ENCODE measurements around the gene PNLDC1.
"Not testable (repeated sequence)": the region's sequence is repeated elsewhere in the genome, so short reads cannot be mapped to it uniquely, and the experiment has no call there.

Gene PNLDC1

DNA sequence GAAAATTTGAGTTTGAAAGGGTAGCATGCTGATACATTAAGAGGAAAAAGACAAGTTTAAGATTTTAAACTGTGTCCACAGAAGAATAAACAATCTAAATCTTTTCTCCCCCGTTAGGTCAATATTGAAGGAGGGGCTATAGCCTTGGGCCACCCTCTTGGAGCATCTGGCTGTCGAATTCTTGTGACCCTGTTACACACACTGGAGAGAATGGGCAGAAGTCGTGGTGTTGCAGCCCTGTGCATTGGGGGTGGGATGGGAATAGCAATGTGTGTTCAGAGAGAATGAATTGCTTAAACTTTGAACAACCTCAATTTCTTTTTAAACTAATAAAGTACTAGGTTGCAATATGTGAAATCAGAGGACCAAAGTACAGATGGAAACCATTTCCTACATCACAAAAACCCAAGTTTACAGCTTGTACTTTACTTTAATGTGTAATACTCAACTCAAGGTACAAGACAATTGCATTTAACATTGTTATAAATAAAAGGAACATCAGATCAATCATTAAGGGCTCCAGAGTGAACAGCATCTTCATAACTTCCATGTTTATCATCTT lies 21.5 kb upstream of the PNLDC1 start:
- DNase-seq (ENCODE audit: low read depth), result no peak

GRCh38 chr6:159788276-159788675 lies 11.8 kb upstream of the PNLDC1 start:
- no peak for DNase-seq (ENCODE audit: low read depth)

- peak; percentile 20 for DNase-seq (ENCODE audit: low read depth)
These were observed 11.2 kb upstream of the PNLDC1 start for GRCh38 chr6:159788753-159789376.

DNA sequence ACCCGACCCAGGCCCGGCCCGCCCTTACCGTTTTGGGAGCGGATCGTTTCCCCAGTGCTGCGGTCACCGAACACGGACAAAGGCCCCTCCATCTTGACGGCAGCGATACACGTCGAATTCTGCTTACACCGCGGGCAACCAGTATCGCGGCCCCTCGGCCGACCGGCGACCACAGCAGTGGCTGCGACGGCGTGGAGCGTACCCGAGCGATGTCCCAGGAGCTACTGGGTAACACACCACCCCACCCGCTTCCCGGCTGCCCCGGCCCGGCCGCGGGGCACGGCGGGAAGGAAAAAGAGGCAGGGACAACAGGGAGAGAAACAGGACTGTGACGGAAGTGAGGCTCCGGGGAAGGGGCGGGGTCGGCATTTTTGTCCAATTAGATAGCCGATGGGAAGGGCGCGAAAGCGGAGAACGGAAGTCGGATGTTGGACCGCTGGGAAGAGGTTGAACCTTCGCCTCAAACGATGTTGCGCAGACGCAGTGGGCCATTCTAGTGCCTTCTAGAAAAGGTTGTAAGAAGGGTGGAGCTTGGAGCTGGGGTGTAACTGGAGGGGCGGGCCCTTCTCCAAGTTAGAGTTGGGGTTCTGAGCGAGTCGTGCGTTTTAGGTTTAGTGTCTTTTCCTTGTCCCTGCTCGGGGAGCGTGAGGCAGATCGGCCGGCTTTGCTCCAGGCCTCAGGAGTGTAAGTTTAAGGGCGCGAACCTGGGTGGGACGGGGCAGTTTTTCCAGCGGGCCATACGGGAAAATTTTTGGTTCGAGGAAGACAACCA lies 10.5 kb upstream of the PNLDC1 start, which contains the start of gene TCP1:
TCP1 (minus strand) TSS at position 226 of the 772 bp plus-strand sequence; CDS start at position 92, 134 bp downstream.
- DNase-seq (ENCODE audit: low read depth), result peak; percentile 98

- peak; percentile 83 for DNase-seq (ENCODE audit: low read depth)
These were observed 9.7 kb upstream of the PNLDC1 start, which contains the start of gene MRPL18 for GRCh38 chr6:159790149-159790955. Gene MRPL18 (plus strand): TSS chr6:159790467. CDS start chr6:159790588, 121 bp downstream.

GRCh38 chr6:159790956-159791598 lies 9.0 kb upstream of the PNLDC1 start:
- DNase-seq (ENCODE audit: low read depth), result no peak

- not testable (repeated sequence) for DNase-seq (ENCODE audit: low read depth)
These were observed 5.1 kb upstream of the PNLDC1 start for GRCh38 chr6:159794976-159795375.

- no peak for DNase-seq (ENCODE audit: low read depth)
These were observed 2.5 kb upstream of the PNLDC1 start for GRCh38 chr6:159797554-159797953.

DNA sequence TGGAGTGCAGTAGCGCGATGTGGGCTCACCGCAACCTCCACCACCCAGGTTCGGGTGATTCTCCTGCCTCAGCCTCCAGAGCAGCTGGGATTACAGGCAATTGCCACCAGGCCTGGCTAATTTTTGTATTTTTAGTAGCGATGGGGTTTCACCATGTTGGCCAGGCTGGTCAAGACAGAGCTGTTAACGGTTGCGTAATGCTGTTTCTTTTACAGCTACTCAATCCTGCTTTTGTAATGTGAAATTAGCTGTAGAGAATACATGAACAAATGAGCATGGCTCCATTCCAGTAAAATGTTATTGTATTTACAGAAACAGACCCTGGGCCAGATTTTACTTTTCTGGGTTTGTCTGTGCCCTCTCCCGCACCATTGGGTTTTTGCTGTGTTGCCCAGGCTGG lies 1.9 kb downstream of the PNLDC1 start:
- DNase-seq (ENCODE audit: low read depth), result no peak

GRCh38 chr6:159804504-159804903 lies 4.4 kb downstream of the PNLDC1 start:
- no peak for DNase-seq (ENCODE audit: low read depth)

DNA sequence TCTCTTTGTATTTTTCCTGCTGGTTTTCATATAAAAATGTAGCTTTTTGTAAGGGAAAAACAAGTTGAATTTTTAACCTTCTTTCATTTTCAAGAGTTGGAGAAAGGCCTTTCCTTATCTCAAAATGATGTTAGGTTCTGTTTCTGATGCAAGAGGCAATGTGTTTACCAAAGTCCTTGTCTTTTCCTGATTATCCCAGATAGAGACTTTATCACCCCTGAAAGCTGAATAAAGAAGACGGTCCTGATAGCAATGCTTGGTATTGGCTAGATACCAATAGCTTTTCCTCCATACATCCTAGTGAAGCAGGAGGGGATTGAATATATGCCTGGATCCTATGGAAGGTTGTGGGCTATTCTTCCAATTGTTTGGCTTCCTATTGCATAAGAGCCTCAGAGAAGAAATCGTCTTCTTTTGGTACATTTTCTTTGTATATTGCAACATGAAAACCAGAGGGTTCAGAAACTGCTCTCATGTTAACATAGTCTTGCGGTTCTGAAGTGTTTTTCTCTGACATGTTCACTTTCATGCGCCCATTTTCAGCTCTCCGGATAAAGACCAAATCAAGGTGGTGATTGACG lies 5.5 kb downstream of the PNLDC1 start:
- DNase-seq (ENCODE audit: low read depth), result no peak

GRCh38 chr6:159806021-159806458 lies 6.0 kb downstream of the PNLDC1 start:
- DNase-seq (ENCODE audit: low read depth), result no peak

DNA sequence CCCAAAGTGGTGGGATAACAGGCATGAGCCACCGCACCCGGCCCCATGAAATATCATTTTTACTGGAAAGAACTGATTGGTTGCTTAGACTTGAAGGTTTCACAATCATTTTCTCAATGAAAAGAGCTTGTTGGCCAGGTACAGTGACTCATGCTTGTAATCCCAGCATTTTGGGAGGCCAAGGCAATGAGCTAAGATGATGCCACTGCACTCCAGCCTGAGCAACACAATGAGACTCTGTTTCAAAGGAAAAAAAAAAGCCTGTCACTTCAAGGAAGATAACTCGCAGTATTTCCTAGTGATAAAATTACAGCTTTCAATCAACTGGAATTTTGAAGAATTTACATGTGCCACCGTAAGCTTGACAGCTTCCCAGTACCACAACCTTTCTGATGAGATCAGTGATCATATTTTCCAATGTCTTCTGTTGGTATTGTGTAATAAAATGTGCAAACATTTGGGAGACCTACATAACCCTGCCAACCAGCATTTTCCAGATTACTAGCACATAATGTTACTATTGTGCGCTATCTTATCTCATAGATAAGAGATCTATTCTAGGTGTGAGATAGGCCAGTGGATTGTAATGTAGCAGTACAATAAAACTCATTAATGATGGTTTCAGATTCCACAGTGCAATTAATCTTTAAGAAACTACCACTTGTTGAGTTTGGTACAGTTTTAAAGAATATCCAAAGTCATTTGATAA lies 7.2 kb downstream of the PNLDC1 start:
- DNase-seq (ENCODE audit: low read depth), result no peak

GRCh38 chr6:159808647-159809046 lies 8.6 kb downstream of the PNLDC1 start:
- no peak for DNase-seq (ENCODE audit: low read depth)

GRCh38 chr6:159809149-159809548 lies 9.1 kb downstream of the PNLDC1 start:
- DNase-seq (ENCODE audit: low read depth), result no peak

DNA sequence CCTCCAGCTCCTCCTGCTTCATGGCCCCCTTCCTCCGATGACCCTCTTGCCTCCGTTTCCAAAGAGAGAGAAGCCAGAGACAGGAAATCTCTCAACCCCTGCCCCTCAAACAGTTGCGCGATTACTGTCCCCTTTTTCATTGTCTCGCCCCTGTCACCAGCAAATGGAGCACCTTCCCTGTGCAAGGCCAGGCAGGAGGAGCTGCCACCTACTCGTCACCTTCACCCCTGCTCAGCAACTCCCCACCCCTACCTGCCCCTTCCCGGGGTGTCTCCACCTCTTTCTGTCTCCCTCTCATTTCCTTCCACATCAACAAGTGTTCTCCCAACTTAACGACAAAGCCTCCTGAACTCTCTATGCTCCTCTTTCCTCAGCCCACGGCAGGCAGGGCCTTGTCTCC lies 13.7 kb downstream of the PNLDC1 start:
- DNase-seq (ENCODE audit: low read depth), result no peak

DNA sequence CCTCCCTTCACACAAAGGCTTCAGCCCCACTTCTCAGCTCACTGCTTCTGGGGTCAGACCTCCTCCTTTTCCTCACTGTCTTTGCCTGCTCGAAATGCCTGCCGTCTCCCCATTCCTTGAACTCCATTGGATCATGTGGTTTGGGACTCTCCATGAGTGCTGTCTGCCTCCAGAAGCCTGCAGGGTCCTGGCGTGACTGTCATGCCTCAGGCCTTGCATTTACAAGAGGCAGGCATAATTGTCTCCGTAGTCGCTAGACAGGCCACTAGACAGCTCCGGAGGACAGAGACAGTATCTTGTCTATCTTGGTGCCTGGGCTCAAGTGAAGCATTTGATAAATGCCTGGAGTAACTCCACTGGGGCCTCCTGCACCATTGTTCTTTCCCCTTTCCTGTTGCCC lies 15.3 kb downstream of the PNLDC1 start:
- no peak for DNase-seq (ENCODE audit: low read depth)

GRCh38 chr6:159816775-159817174 lies 16.7 kb downstream of the PNLDC1 start:
- not testable (repeated sequence) for DNase-seq (ENCODE audit: low read depth)

GRCh38 chr6:159817951-159818739 lies 18.1 kb downstream of the PNLDC1 start:
- no peak for DNase-seq (ENCODE audit: low read depth)

- DNase-seq (ENCODE audit: low read depth), result no peak
These were observed 19.0 kb downstream of the PNLDC1 start for GRCh38 chr6:159819098-159819497.

All from activated T-cell treated with anti-CD3 and anti-CD28 coated beads for 48 hours (primary cell).